IMR-90 (cell line): Measurements from ENCODE around the gene COX10. TPM values are rescaled to one million over a fixed set of nuclear protein-coding genes. Genes with fewer than 3 reads are reported as not detected.

ENCODE experiments used
- ATAC-seq: fragments of 200-7000 bp; cut with Tn5 transposase; 2 replicates; pipeline ENCODE4 v1.9.1; 2020; ENCODE audit warnings: low read depth, mild to moderate bottlenecking, moderate library complexity
- BruUV-seq: library from RNA; stranded (reverse); fragments of 400-500 nt; replicated peaks from 2 replicates; lab custom pipeline; 2021; lab: Mats Ljungman, UMichigan
- CTCF ChIA-PET: fragments of 300-600 bp; formaldehyde crosslinking; extraction: SDS; loops from one replicate; lab custom pipeline; 2021; ENCODE audit warnings: antibody characterized with exemption; lab: Yijun Ruan, JAX
- POLR2A ChIA-PET: fragments of 300-600 bp; sonication (Branson Sonifier 250); formaldehyde crosslinking; loops from one replicate; lab custom pipeline; 2022; ENCODE audit warnings: antibody characterized with exemption; ENCODE audit not compliant: unreplicated experiment; lab: Charles Lee
- DNase-seq: peaks from one replicate; pipeline ENCODE4 v3.0.0; 2013
- H2AFZ ChIP-seq: replicated peaks from 2 replicates; pipeline ENCODE3; 2013; ENCODE audit warnings: low read length, mild to moderate bottlenecking; ENCODE audit not compliant: poor library complexity
- H2AK5ac ChIP-seq: 2 replicates; pipeline ENCODE4 v1.6.1; 2013; ENCODE audit warnings: low read depth, low read length, inconsistent platforms
- H2AK9ac ChIP-seq: replicated peaks from 2 replicates; pipeline ENCODE3; 2013; ENCODE audit warnings: mild to moderate bottlenecking, low read depth, low read length, moderate library complexity; ENCODE audit not compliant: poor library complexity
- H2BK120ac ChIP-seq: 2 replicates; pipeline ENCODE4 v1.6.1; 2013; ENCODE audit warnings: low read depth, low read length, inconsistent platforms
- H2BK15ac ChIP-seq: 3 replicates; pipeline ENCODE4 v1.6.1; 2013; ENCODE audit warnings: low read depth, low read length, inconsistent platforms
- H2BK20ac ChIP-seq: 2 replicates; pipeline ENCODE4 v1.6.1; 2013; ENCODE audit warnings: low read depth, mild to moderate bottlenecking, inconsistent platforms, low read length, moderate library complexity
- H2BK5ac ChIP-seq: 2 replicates; pipeline ENCODE4 v1.6.1; 2013; ENCODE audit warnings: mild to moderate bottlenecking, low read depth, low read length, inconsistent platforms; ENCODE audit not compliant: poor library complexity, severe bottlenecking
- H3K14ac ChIP-seq: replicated peaks from 2 replicates; pipeline ENCODE4 v1.6.1; 2013; ENCODE audit warnings: low read depth, low read length, inconsistent platforms
- H3K18ac ChIP-seq: 2 replicates; pipeline ENCODE4 v1.6.1; 2013; ENCODE audit warnings: low read depth, low read length, control low read depth
- H3K23ac ChIP-seq: 2 replicates; pipeline ENCODE4 v1.6.1; 2013; ENCODE audit warnings: low read depth, low read length, inconsistent platforms
- H3K27ac ChIP-seq: 2 replicates; pipeline ENCODE4 v1.5.1; 2013; ENCODE audit warnings: mild to moderate bottlenecking, control low read depth, low read length; ENCODE audit not compliant: insufficient read depth
- H3K27me3 ChIP-seq: 2 replicates; pipeline ENCODE4 v1.6.1; 2013; ENCODE audit warnings: low read length; ENCODE audit not compliant: control insufficient read depth, insufficient read depth
- H3K36me3 ChIP-seq: 2 replicates; pipeline ENCODE4 v1.6.1; 2013; ENCODE audit warnings: low read length, mixed read lengths; ENCODE audit not compliant: control insufficient read depth, insufficient read depth
- H3K4ac ChIP-seq: 2 replicates; pipeline ENCODE4 v1.6.1; 2013; ENCODE audit warnings: low read depth, low read length, inconsistent platforms
- H3K4me1 ChIP-seq: 2 replicates; pipeline ENCODE4 v1.6.1; 2013; ENCODE audit warnings: low read length, mixed read lengths; ENCODE audit not compliant: control insufficient read depth, insufficient read depth
- H3K4me2 ChIP-seq: 2 replicates; pipeline ENCODE4 v1.6.1; 2013; ENCODE audit warnings: low read depth, mild to moderate bottlenecking, control low read depth, low read length, moderate library complexity
- H3K4me3 ChIP-seq: 2 replicates; pipeline ENCODE4 v1.5.1; 2013; ENCODE audit warnings: low read depth, mild to moderate bottlenecking, control low read depth, low read length, moderate library complexity; ENCODE audit not compliant: insufficient read depth
- H3K56ac ChIP-seq: 2 replicates; pipeline ENCODE4 v1.6.1; 2013; ENCODE audit warnings: low read length, inconsistent platforms; ENCODE audit not compliant: insufficient read depth; ENCODE audit errors: extremely low read depth
- H3K79me1 ChIP-seq, 2 experiments: 2 replicates each; pipeline ENCODE4 v1.6.1; 2013; ENCODE audit warnings: low read length in 2 of 2, inconsistent platforms in 1 of 2, low read depth in 1 of 2
- H3K9ac ChIP-seq: 2 replicates; pipeline ENCODE4 v1.6.1; 2013; ENCODE audit warnings: low read depth, low read length, control low read depth
- H3K9me1 ChIP-seq: 2 replicates; pipeline ENCODE4 v1.6.1; 2013; ENCODE audit warnings: low read length, inconsistent platforms; ENCODE audit not compliant: insufficient read depth
- H3K9me3 ChIP-seq: 2 replicates; pipeline ENCODE4 v1.6.1; 2013; ENCODE audit warnings: low read length; ENCODE audit not compliant: control insufficient read depth, insufficient read depth
- H4K20me1 ChIP-seq: 2 replicates; pipeline ENCODE4 v1.6.1; 2013; ENCODE audit warnings: low read length, inconsistent platforms; ENCODE audit not compliant: insufficient read depth
- H4K5ac ChIP-seq: 2 replicates; pipeline ENCODE4 v1.6.1; 2013; ENCODE audit warnings: mild to moderate bottlenecking, low read depth, low read length, control low read depth
- H4K8ac ChIP-seq, 2 experiments: 2 replicates each; pipeline ENCODE4 v1.6.1; 2013; ENCODE audit warnings: low read depth in 2 of 2, low read length in 2 of 2, control low read depth in 1 of 2, inconsistent platforms in 1 of 2
- H4K91ac ChIP-seq: 2 replicates; pipeline ENCODE4 v1.6.1; 2013; ENCODE audit warnings: low read depth, low read length, inconsistent platforms; ENCODE audit not compliant: insufficient read depth
- BHLHE40 ChIP-seq: fragments of 150-350 bp; IDR thresholded peaks from 2 replicates; pipeline ENCODE4 v1.6.1; 2016; ENCODE audit warnings: mild to moderate bottlenecking, low read depth, low read length
- MAFK ChIP-seq: IDR thresholded peaks from 2 replicates; pipeline ENCODE4 v1.6.1; 2012; ENCODE audit warnings: low read depth, low read length, improper control_type of control experiment
- NFE2L2 ChIP-seq: fragments of 150-350 bp; IDR thresholded peaks from 2 replicates; pipeline ENCODE4 v1.6.1; 2016; ENCODE audit warnings: low read depth, mild to moderate bottlenecking, low read length
- RAD21 ChIP-seq: IDR thresholded peaks from 2 replicates; pipeline ENCODE4 v1.6.1; 2012; ENCODE audit warnings: low read length, improper control_type of control experiment
- RCOR1 ChIP-seq: IDR thresholded peaks from 2 replicates; pipeline ENCODE4 v1.6.1; 2012; ENCODE audit warnings: mild to moderate bottlenecking, low read length, improper control_type of control experiment; ENCODE audit not compliant: insufficient replicate concordance
- WGBS, 2 experiments: methylation state at CpG; one replicate each; pipeline versions ENCODE4 v1.1.5 to v1.1.7; 2013; ENCODE audit warnings: missing lambda C conversion rate in 2 of 2; ENCODE audit not compliant: insufficient read length in 1 of 2; ENCODE audit errors: extremely low coverage in 2 of 2; 5-methylcytosine and 5-hydroxymethylcytosine counted together
- dilution Hi-C: fragments of 300-500 bp; cut with HindIII; formaldehyde crosslinking; loops from one replicate; pipeline ENCODE4 v1.14.3; 2018; ENCODE audit warnings: low sequenced_read_pairs; ENCODE audit not compliant: unreplicated experiment
- in situ Hi-C: fragments of 300-500 bp; cut with MboI; formaldehyde crosslinking; loops from 3 replicates; pipeline ENCODE4 v1.14.3; 2019; ENCODE audit warnings: low sequenced_read_pairs, inconsistent platforms, mixed read lengths
- intact Hi-C: fragments of 100-400 bp; cut with micrococcal nuclease; formaldehyde crosslinking; loops from 2 replicates; pipeline ENCODE4 v1.10.0; 2022
- polyA plus RNA-seq, 3 experiments: library from polyadenylated mRNA; depleted of rRNA; stranded (reverse); fragments of >200 nt; gene quantifications; 2 replicates each; pipeline ENCODE4 v1.2.3, GENCODE V29; 2012; ENCODE audit warnings: low replicate concordance in 1 of 3
- total RNA-seq: library from RNA; depleted of rRNA; stranded (reverse); fragments of >200 nt; gene quantifications from 2 replicates; pipeline ENCODE4 v1.2.3, GENCODE V29; 2012

COX10 gene
- total and polyA plus RNA-seq, 2 of the 4 experiments (the other 2 are of a cell fraction): 15.4 to 16.1 TPM

DNA sequence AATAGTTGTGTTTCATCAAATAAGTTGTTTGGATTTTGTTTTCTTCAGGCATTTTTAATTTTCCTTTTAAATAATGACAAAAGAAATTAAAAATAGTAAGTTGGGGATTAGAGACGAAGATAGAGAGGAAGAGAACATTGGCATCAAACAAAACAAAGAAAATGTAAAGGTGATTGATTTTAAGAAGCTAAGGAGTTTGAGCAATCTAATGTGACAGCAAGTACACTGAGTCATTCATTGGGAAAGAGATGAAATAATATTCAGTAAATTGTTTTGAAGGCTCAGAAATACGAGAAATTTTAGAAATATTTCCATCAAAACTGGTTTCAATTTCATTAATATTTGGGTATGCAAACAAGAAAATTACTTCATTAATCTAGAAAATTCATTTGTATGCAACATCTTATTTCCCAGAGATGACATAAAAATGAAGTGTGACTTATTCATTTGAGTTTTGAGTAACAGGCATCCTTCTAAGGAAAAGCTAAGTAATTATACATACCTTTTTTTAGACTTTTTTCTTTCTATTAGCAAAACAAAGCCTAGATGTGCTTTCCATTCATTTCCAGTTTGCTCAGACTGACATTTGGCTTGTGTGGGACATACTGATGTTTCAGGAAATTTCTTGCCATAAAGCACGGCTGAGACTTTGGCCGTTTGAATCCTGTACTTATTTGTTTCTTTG is 66.7 kb downstream of the COX10 start:
- Histone ChIP-seq H3K9me3 (no peaks in the 10 kb centered on the region), H3K56ac (no peak overlapping the region), H3K14ac (no peak overlapping the region), H3K4ac (no peak overlapping the region), H3K4me2 (no peak overlapping the region), H2BK20ac (no peak overlapping the region), H3K23ac (no peak overlapping the region), H4K5ac (no peak overlapping the region), H3K9me1 (peaks cover 4% of the 10 kb centered on the region; the same call in 1 of the 2 replicates), H2AK9ac (no peak overlapping the region), H4K20me1 (0 out of 2 replicates have a peak, but pooled peaks cover 3% of the 10 kb centered on the region), H3K9ac (no peak overlapping the region), H2BK15ac (no peak overlapping the region), H3K79me1 (peaks cover 3 to 5% of the 10 kb centered on the region in 2 experiments; a peak in 1 of 4 replicates), H2AFZ (no peak overlapping the region), H2BK5ac (no peak overlapping the region), H2BK120ac (no peak overlapping the region), H3K4me1 (no peaks in the 10 kb centered on the region), H4K8ac (no peak overlapping the region), H4K91ac (no peak overlapping the region), H3K27ac (no peak overlapping the region), H3K27me3 (no peaks in the 10 kb centered on the region), H3K4me3 (no peak overlapping the region), H2AK5ac (no peak overlapping the region), H3K18ac (no peak overlapping the region), H3K36me3 (no peaks in the 10 kb centered on the region)
- dilution Hi-C loops (no loop called here), in situ Hi-C loops (no loop called here), intact Hi-C loops (no loop called here)
- POLR2A ChIA-PET: no interaction called here
- ATAC-seq: no peak
- 100% methylated on average over 1 of the region's 4 CpGs; no CpG with 5 or more reads in 1 of the 2 experiments for WGBS, 2 experiments
- CTCF ChIA-PET: interaction anchor here (0.6 kb wide), 1 partner anchor 157 kb away, joined by 3 read pairs; no protein-coding TSS in a partner anchor
- no peak for TF ChIP-seq RAD21
- TF ChIP-seq RCOR1: no peak
- no peak for TF ChIP-seq MAFK
- TF ChIP-seq NFE2L2: no peak
- TF ChIP-seq BHLHE40: no peak
- BruUV-seq: no TSS peak
- DNase-seq: no peak
